ENCODE measurements around the gene GGN. TPM values are rescaled to one million over a fixed set of nuclear protein-coding genes. Genes with fewer than 3 reads are reported as not detected.
"Not testable (repeated sequence)": the region's sequence is repeated elsewhere in the genome, so short reads cannot be mapped to it uniquely, and the experiment has no call there.

GGN gene
- total and polyA plus RNA-seq, 7 donors = 0.28 TPM; not detected in 6

DNA sequence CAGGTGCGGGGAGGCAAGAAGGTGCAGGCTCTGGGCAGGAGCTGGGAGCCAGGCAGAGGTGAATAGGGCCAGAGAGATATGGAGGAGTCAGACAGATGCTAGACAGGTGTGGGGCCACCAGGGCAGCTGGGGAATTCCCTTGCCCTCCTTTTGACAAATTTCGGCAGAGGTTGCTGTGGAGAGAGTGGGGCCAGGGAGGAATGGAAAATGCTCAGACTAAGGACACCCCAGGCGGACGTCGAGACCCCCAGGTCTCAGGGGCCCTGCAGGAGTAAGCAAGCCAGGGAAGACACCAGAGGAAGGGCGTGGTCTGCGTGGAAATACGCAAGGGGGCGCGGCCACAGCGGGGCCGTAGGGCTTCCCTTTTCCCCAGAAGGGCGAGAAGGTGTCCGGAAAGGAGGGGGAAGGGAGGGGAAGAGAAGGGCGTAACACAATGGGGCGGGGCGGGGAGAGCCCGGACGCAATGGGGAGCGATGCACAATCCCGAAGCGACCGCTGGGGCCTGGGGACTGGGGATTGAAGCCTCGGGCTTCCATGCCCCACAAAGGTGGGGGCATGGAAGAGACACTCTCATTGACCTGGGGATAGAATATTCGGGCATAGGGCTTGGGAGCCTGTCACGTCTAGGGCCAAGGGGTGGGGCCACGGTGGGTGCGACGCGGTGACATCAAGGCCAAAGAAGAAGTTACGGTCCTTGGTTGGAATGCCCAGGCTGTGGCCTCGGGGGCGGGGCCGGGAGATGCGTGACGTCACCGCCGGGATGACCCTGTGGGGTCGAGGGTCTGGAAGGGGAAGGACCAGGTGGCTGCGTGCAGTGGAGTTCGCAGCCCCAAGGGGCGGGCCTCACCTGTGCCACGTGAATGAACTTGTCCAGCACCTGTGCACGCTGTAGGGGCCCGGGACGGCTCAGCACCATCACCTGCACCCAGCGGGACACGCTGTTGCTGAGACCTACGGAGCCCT, 30.0 kb upstream of the GGN start:
- no peak overlapping the region for H3K27ac ChIP-seq
- peak overlapping the region in 3 of 4 donors; percentile 5 to 19 (median 14) for H3K4me3 ChIP-seq
- TF ChIP-seq EP300 (IDR thresholded peaks at IDR 0.05) (no peak), POLR2AphosphoS5 (IDR thresholded peaks at IDR 0.05) (no peak), POLR2A (IDR thresholded peaks at IDR 0.05) (no peak)
- TF ChIP-seq, protein P1, sequence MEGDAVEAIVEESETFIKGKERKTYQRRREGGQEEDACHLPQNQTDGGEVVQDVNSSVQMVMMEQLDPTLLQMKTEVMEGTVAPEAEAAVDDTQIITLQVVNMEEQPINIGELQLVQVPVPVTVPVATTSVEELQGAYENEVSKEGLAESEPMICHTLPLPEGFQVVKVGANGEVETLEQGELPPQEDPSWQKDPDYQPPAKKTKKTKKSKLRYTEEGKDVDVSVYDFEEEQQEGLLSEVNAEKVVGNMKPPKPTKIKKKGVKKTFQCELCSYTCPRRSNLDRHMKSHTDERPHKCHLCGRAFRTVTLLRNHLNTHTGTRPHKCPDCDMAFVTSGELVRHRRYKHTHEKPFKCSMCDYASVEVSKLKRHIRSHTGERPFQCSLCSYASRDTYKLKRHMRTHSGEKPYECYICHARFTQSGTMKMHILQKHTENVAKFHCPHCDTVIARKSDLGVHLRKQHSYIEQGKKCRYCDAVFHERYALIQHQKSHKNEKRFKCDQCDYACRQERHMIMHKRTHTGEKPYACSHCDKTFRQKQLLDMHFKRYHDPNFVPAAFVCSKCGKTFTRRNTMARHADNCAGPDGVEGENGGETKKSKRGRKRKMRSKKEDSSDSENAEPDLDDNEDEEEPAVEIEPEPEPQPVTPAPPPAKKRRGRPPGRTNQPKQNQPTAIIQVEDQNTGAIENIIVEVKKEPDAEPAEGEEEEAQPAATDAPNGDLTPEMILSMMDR (IDR thresholded peaks at IDR 0.05) = no peak
- H3K4me1 ChIP-seq = peaks cover 0 to 11% (median 7%) of the 10 kb centered on the region in 4 donors
- 5 to 11% methylated on average over 49 of the region's 49 CpGs for WGBS, 2 donors
- H3K9me3 ChIP-seq = no peaks in the 10 kb centered on the region
- peak; percentile 80 for DNase-seq
- intact Hi-C loops (cut with DNase I) = no loop called here
- no peaks in the 10 kb centered on the region for H3K36me3 ChIP-seq
- H3K27me3 ChIP-seq = peaks cover 4 to 38% (median 16%) of the 10 kb centered on the region in 3 donors

DNA sequence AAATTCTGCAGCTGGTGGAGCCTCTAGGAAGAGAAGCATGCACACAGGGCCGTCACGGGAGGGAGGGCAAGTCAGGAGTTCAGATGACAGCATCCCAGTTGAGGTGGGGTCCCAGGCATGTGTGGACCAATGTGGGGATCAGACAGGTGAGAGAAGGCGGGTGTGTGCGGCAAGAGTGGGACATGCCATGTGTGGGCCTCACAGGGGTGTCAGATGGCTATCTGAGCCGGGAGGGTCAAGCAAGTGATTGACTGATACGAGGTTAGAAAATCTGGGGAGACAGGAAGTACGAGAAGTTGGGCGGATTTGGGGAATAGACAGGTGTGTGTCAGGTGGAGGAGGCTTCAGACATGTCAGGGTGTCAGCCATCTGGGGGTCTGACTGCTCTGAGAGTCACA, 29.3 kb upstream of the GGN start:
- no peaks in the 10 kb centered on the region for H3K36me3 ChIP-seq
- no peak overlapping the region for H3K4me3 ChIP-seq
- intact Hi-C loops (cut with DNase I) = no loop called here
- peaks cover 0 to 11% (median 7%) of the 10 kb centered on the region in 4 donors for H3K4me1 ChIP-seq
- no peak for DNase-seq
- TF ChIP-seq POLR2A (IDR thresholded peaks at IDR 0.05) = no peak
- TF ChIP-seq EP300 (IDR thresholded peaks at IDR 0.05) = no peak
- TF ChIP-seq POLR2AphosphoS5 (IDR thresholded peaks at IDR 0.05) = no peak
- peaks cover 4 to 36% (median 16%) of the 10 kb centered on the region in 3 donors for H3K27me3 ChIP-seq
- H3K27ac ChIP-seq = no peak overlapping the region
- 83 to 86% methylated on average over 8 of the region's 8 CpGs for WGBS, 2 donors
- H3K9me3 ChIP-seq = no peaks in the 10 kb centered on the region

DNA sequence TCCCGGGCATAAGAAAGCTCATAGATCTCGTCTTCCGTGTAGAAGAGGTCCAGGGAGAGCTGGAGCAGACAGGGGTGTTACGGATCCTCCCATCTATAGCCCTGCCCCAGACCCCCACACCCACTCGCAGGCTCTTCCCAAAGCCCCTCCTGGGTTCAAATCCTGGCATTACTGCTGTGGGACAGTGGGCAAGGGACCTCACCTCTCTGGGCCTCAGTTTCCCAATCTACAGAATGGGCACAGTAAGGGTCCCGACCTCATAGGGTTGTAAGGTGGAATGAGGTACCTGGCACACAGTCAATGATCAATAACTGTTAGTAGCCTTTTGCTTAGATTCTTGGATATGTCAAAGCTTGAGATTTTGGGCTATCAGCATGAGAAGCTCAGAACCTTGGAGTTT, 25.6 kb upstream of the GGN start:
- intact Hi-C loops (cut with DNase I) = no loop called here
- Histone ChIP-seq H3K27me3 (peaks cover 4 to 25% (median 12%) of the 10 kb centered on the region in 3 donors), H3K4me1 (peaks cover 0 to 11% (median 7%) of the 10 kb centered on the region in 4 donors), H3K36me3 (peaks cover 0 to 5% (median 1%) of the 10 kb centered on the region in 4 donors), H3K9me3 (no peaks in the 10 kb centered on the region), H3K27ac (no peak overlapping the region), H3K4me3 (no peak overlapping the region)
- no peak for DNase-seq
- WGBS, 2 donors = 90 to 93% methylated on average over 6 of the region's 6 CpGs
- TF ChIP-seq, protein P1 (IDR thresholded peaks at IDR 0.05) = no peak
- no peak for TF ChIP-seq POLR2AphosphoS5 (IDR thresholded peaks at IDR 0.05)
- no peak for TF ChIP-seq POLR2A (IDR thresholded peaks at IDR 0.05)
- TF ChIP-seq EP300 (IDR thresholded peaks at IDR 0.05) = no peak

DNA sequence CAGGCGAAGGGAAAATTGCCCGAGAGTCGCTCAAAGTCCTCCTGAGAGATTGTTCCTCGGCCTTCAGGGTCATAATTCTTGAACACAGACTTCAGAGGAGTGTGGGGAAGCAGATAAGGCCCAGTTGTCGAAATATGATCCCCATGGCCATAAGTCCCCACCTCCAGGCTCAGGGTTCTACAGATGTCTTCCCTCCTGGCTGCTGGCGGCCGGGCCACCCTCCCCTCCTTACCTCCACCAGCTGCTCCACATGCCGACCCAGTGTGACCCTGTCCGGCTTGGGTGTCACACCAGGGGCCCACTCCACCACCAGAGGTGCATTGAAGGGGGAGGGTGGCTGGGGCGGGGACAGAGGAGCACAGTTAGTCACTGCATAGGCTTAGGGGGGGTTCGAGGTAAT, 25.1 kb upstream of the GGN start:
- Histone ChIP-seq H3K4me3 (no peak overlapping the region), H3K27ac (no peak overlapping the region), H3K27me3 (peaks cover 0 to 21% (median 9%) of the 10 kb centered on the region in 3 donors), H3K4me1 (peaks cover 0 to 6% (median 4%) of the 10 kb centered on the region in 4 donors), H3K36me3 (peaks cover 0 to 7% (median 3%) of the 10 kb centered on the region in 4 donors), H3K9me3 (no peaks in the 10 kb centered on the region)
- 83 to 85% methylated on average over 11 of the region's 11 CpGs for WGBS, 2 donors
- TF ChIP-seq, protein P1 (IDR thresholded peaks at IDR 0.05) = no peak
- no peak for TF ChIP-seq POLR2AphosphoS5 (IDR thresholded peaks at IDR 0.05)
- TF ChIP-seq EP300 (IDR thresholded peaks at IDR 0.05) = no peak
- TF ChIP-seq POLR2A (IDR thresholded peaks at IDR 0.05) = no peak
- intact Hi-C loops (cut with DNase I) = no loop called here
- no peak for DNase-seq

DNA sequence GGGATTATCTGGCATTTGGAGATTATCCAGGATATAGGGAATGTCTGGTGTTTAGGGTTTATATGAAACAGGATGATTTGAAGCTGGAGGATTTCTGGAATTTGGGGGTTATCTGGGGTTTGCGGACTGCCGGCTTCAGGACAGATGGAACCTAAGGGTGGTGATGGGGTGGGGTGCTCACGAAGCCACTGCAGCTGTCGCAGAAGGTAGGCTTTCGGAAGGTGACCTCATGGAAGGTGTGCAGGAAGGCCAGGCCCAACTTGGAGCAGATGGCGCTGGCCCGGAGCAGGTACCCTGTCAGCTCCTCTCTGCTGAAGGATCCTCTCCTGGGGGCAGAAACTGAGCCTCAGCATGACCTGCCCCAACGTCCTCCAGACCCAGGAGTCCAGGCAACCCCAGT, 24.7 kb upstream of the GGN start:
- WGBS, 2 donors = 92 to 94% methylated on average over 8 of the region's 8 CpGs
- peaks cover 0 to 12% (median 3%) of the 10 kb centered on the region in 4 donors for H3K36me3 ChIP-seq
- H3K4me1 ChIP-seq = peaks cover 0 to 1% (median 0%) of the 10 kb centered on the region in 4 donors
- TF ChIP-seq POLR2AphosphoS5 (IDR thresholded peaks at IDR 0.05) (no peak), EP300 (IDR thresholded peaks at IDR 0.05) (no peak), POLR2A (IDR thresholded peaks at IDR 0.05) (no peak)
- TF ChIP-seq, protein P1 (IDR thresholded peaks at IDR 0.05) = no peak
- no peak for DNase-seq
- H3K27ac ChIP-seq = no peak overlapping the region
- H3K27me3 ChIP-seq = peaks cover 0 to 16% (median 5%) of the 10 kb centered on the region in 3 donors
- H3K9me3 ChIP-seq = no peaks in the 10 kb centered on the region
- H3K4me3 ChIP-seq = no peak overlapping the region
- intact Hi-C loops (cut with DNase I) = no loop called here

DNA sequence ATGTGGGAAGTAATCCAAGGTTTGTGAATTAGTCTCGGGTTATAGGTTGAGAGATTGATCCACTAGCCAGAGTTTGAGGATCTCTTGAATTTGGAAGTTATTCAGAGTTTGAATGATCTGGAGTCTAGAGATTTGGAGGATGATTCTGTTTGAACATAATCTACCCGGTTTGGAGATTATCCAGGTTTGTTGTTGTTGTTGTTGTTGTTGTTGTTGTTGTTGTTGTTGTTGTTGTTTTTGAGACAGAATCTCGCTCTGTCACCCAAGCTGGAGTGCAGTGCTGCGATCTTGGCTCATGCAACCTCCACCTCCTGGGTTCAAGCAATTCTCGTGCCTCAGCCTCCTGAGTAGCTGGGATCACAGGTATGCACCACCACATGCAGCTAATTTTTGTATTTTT, 24.1 kb upstream of the GGN start:
- intact Hi-C loops (cut with DNase I) = not testable (repeated sequence)

More for the DNA sequence above, 24.1 kb upstream of the GGN start:
- H3K4me3 ChIP-seq, H3K9me3 ChIP-seq, DNase-seq, H3K27me3 ChIP-seq, H3K27ac ChIP-seq, H3K4me1 ChIP-seq: not testable (repeated sequence)
- WGBS, 2 donors = 74 to 89% methylated on average over 5 of the region's 5 CpGs
- peaks cover 0 to 18% (median 9%) of the 10 kb centered on the region in 4 donors for H3K36me3 ChIP-seq

All from sigmoid colon (tissue), 7 donors.